NCI-H1417 (cell line): ENCODE data around the gene CSF1.
"Not testable (repeated sequence)": the region's sequence is repeated elsewhere in the genome, so short reads cannot be mapped to it uniquely, and the experiment has no call there.

Experiments used
- DNase-seq, 3 experiments: peaks; one replicate each; lab custom pipeline; 2025; lab: John Stamatoyannopoulos, UW

CSF1 gene

GRCh38 chr1:109910123-109910962, at the start of gene CSF1:
CSF1 (plus strand) TSS chr1:109910849; CDS start chr1:109911024, 175 bp downstream.
- DNase-seq = peak in 2 of 3 experiments; percentile 63 to 76

GRCh38 chr1:109861616-109862015, 49.0 kb upstream of the CSF1 start:
- not testable (repeated sequence) for DNase-seq

DNA sequence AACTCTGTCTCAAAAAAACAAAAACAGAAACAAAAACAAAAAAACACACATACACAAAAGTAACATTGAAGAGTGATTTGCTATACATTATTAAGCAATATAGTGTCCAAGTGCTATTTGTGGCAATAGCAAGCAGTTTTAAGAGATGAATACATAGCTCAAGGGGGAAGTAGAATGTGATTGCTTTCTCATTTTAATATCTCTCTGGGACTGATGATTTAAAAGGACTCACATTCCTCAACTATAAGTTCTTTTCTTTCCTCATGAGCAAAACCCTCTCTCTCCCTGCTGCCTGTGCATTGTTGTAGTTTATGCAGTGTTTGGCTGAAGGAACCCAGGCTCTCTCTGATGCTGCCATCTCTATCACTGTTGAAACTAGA, 47.0 kb upstream of the CSF1 start:
- no peak for DNase-seq

DNA sequence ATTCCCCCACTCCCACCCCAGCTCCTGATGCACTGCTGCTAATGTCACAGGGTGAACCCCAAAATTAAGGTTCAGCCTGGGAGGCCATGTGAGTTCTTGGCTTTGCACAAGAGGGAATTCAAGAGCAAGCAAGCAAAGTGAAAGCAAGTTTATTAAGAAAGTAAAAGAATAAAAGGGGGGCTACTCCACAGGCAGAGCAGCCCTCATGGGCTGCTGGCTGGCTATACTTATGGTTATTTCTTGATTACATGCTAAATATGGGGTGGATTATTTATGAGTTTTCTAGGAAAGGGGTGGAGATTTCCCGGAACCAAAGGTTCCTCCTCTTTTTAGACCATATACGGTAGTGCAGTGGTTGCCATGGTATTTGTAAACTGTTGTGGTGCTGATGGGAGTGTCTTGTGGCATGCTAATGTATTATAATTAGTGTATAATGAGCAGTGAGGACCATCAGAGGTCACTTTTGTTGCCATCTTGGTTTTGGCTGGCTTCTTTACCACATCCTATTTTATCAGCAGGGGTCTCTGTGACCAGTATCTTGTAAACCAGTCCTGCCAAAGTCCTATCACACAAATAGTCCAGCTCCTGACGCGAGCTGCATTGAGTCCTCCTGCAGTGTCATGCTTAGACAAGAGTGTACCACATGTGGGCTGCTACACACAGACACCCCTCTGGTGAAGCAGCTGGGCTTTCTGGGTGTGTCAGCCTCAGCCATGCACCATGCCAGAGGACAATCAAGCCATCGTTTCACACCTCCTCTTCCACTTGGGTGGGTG, 46.4 kb upstream of the CSF1 start:
- no peak for DNase-seq

- no peak for DNase-seq
Observed at GRCh38 chr1:109864930-109865612, 45.6 kb upstream of the CSF1 start.

- DNase-seq = no peak
Observed at GRCh38 chr1:109866071-109866470, 44.6 kb upstream of the CSF1 start.

GRCh38 chr1:109873278-109874175, 37.1 kb upstream of the CSF1 start:
- no peak for DNase-seq

- no peak for DNase-seq
Observed at GRCh38 chr1:109874445-109874844, 36.2 kb upstream of the CSF1 start.

GRCh38 chr1:109875874-109876273, 34.8 kb upstream of the CSF1 start:
- no peak for DNase-seq

DNA sequence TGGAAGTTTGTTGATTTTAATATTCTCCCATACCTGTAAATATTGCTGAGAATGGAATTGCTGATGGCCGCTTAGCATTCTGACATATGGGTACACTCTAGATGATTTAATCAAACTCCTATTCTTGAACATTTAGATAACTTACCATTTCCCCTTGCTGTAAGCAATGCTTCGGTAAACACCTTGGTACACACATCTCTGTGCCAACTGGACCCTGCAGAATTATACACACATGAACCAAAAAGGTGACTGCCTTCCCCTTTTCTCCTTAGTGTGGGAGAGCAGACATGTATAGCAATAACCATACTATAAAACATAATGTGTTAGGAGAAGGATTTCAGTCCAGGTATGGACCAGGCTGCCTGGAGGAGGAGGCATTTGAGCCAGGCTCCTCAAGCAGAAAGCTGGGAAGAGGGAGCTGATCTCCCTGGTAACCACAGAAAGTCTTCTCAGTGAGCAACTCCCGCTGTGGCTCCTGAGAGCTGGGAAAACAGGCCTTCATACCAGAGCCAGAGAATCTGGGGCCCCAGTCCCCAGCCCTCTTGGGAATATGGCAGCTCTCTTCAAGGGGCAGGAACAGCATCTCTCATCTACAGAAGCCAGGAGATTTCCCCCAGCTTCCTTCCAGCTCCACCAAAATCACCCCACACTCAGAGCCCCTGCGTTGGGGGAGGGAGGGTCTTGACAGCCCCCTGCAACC, 33.9 kb upstream of the CSF1 start:
- DNase-seq = no peak

- DNase-seq = no peak
Observed at GRCh38 chr1:109877317-109877771, 33.3 kb upstream of the CSF1 start.

- no peak for DNase-seq
Observed at GRCh38 chr1:109877776-109878175, 32.9 kb upstream of the CSF1 start.

DNA sequence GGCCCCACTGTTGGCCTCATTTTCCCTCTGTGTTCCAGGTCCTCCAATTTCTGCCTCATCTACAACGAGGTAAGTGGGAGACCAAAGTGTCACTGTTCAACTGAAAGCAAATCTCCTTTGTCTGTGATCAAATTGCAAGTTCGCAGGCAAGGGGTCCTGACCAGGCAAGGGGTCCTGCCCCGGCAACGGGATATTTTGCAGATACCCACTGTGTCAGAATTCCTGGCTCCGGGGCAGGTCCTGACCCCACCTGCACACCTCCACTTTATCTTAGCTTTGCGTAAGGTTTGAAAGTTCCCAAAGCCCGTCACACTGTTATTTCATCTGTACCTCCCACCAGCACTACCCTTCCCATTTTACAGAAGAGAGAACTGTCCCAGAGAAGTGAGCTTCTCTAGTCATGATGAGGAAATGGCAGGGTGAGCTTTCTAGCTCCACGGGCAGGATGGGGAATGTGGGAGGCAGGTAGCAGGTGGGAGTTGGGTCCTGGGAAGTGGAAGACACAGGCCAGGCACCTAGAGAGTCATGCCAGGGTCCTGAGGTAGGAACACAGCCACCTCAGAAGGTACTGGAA, 32.0 kb upstream of the CSF1 start:
- no peak for DNase-seq

DNA sequence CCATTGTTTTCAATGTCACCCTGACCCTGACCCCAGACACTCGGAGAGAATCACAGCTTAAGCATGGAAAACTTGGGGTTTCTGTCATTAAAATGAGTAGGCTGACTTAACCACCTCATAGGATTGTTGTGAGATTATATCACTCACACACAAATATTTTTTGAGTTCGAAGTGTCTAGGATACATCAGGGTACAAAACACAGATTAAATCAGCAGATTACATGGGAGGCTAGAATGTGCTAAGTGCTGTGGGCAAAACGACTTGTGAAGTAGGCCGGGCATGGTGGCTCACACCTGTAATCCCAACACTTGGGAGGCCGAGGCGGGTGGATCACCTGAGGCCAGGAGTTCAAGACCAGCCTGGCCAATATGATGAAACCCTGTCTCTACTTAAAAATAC, 31.3 kb upstream of the CSF1 start:
- DNase-seq = not testable (repeated sequence)

DNA sequence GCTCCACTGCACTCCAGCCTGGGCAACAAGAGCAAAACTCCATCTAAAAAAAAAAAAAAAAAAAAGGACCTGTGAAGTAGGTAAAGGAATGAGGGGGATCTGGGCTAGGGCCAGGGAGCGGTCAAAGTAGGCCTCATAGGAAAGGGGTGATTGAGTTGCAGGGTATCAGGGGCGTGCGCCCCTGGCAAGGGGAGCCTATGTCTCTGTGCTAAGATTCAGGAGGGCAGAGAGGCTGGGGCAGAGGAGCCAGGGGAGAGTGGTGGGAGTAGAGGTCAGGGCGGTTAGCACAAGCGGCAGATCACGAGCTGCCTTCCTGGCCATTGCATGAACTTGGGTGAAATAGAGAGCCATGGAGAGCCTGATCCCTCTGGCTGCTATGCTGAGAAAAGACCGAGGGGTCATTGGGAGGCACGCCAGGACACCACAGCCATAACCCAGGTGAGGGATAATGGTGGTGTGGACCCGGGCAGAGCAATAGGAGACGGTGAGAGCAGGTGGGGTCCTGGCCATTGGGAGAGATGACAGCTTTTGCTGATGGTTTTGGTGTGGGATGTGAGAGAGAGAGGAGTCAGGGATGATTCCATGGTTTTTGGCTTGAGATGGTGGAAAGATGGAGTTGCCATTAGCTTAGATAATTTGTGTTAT, 30.6 kb upstream of the CSF1 start:
- no peak for DNase-seq

DNA sequence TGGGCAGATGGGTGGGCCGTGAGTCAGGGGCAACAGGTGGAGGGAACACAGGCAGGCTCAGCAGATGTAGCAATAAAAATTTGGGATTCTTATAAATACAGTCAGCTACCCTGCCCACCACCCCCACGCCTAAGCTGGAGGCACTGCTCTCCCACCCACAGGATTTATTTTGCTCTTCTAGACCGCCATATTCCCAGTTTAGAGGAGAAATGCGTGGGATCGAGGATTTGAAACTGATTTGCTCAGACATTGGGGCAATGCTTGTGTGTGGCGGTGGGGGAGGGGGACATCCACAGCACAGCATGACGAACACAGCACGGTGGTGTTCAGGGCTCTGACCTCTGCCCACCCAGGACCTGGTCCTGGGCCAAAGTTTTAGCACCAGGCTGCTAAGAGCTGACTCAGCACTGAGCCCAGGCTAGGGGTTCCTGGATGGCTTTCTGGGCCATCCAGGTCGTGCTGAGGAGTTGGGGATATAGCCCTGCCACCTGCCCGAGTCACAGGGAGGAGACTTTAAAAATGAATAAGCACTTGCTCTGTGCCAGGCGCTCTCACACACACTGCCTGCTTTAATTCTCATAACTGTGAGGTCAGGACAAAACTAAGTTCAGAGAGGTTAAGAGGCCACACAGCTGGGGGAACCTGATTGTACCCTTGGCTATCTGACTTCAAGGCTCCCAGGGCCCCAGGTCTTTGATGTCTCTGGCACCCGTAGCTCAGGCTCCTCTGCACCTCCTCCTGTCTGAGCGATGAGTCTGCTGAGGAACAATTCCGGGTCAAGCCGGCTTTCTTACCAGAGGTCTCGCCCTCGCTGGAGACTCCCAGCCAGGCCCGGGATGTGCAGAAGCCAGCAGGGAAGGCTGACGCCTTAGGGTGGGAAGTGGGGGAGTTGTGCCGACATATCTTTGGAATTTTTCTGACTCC, 29.4 kb upstream of the CSF1 start:
- no peak for DNase-seq

DNA sequence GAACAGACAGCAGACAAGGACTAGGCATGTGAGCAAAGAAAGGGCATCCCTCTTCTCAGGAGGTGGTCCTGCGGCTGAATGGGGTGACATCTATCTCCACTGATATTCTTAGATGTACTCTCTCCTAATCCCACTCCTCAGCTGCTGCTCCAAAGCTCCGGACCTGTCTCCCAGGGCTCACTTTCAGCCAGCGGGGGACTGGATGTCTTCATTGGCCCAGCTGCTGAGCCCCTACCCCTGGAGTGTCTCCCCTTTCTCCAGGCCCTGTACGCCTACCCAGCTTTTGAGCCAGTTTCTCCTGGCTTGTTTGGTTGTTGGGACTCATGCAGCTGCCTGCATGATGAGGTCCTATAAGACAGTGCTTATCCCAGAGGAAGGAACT, 28.8 kb upstream of the CSF1 start:
- no peak for DNase-seq

- no peak for DNase-seq
Observed at GRCh38 chr1:109882288-109883245, 28.1 kb upstream of the CSF1 start.
